ENCODE measurements around the gene ANAPC2. TPM values are rescaled to one million over a fixed set of nuclear protein-coding genes. Genes with fewer than 3 reads are reported as not detected.

Gene ANAPC2
- total RNA-seq, 2 experiments from 2014 or later = 144 to 149 TPM

- ChIA-PET POLR2A (no interaction called here), CTCF (interaction anchor here (1.1 kb wide), 1 partner anchor 9 kb away, joined by 3 read pairs; the partner anchor contains the start of gene RNF224)
- H3K27me3 Mint-ChIP-seq = no peaks in the 10 kb centered on the region
- H3K27ac Mint-ChIP-seq = no peak overlapping the region
- intact Hi-C loops (cut with DNase I, micrococcal nuclease) = no loop called here
- no peak overlapping the region for H3K27ac ChIP-seq (ENCODE audit: low read depth in 1 of 2, low read length in 2 of 2)
- ATAC-seq (ENCODE audit: poor library complexity) = no peak
- no peak for TF ChIP-seq CTCF (IDR thresholded peaks at IDR 0.05)
- H3K4me3 Mint-ChIP-seq = no peak overlapping the region
- H3K36me3 ChIP-seq (ENCODE audit: insufficient read depth, low read length) = peaks cover 6% of the 10 kb centered on the region
- H3K4me1 Mint-ChIP-seq (ENCODE audit: low read depth) = peaks cover 5% of the 10 kb centered on the region
- H3K27me3 ChIP-seq (ENCODE audit: control insufficient read depth in 1 of 2, insufficient read depth in 2 of 2, low read length in 2 of 2) = no peaks in the 10 kb centered on the region
- H3K4me1 ChIP-seq (ENCODE audit: insufficient read depth, low read length) = peaks cover 15% of the 10 kb centered on the region
- H3K9me3 Mint-ChIP-seq = no peaks in the 10 kb centered on the region
- H3K36me3 Mint-ChIP-seq (ENCODE audit: low read depth) = no peaks in the 10 kb centered on the region
- H3K9me3 ChIP-seq (ENCODE audit: control insufficient read depth in 1 of 2, insufficient read depth in 1 of 2, low read length in 2 of 2) = no peaks in the 10 kb centered on the region
- no peak overlapping the region for H3K4me3 ChIP-seq (ENCODE audit: low read length)
- no peak for DNase-seq
Observed at GRCh38 chr9:137218212-137218753, 29.9 kb upstream of the ANAPC2 start.

- Histone ChIP-seq H3K4me3 (ENCODE audit: low read length) (no peak overlapping the region), H3K9me3 (ENCODE audit: control insufficient read depth in 1 of 2, insufficient read depth in 1 of 2, low read length in 2 of 2) (no peaks in the 10 kb centered on the region), H3K27me3 (ENCODE audit: control insufficient read depth in 1 of 2, insufficient read depth in 2 of 2, low read length in 2 of 2) (no peaks in the 10 kb centered on the region), H3K4me1 (ENCODE audit: insufficient read depth, low read length) (peaks cover 8% of the 10 kb centered on the region), H3K36me3 (ENCODE audit: insufficient read depth, low read length) (peaks cover 6% of the 10 kb centered on the region), H3K27ac (ENCODE audit: low read depth in 1 of 2, low read length in 2 of 2) (no peak overlapping the region)
- Mint-ChIP-seq H3K27ac (no peak overlapping the region), H3K9me3 (no peaks in the 10 kb centered on the region), H3K4me1 (ENCODE audit: low read depth) (no peaks in the 10 kb centered on the region), H3K36me3 (ENCODE audit: low read depth) (no peaks in the 10 kb centered on the region), H3K27me3 (no peaks in the 10 kb centered on the region), H3K4me3 (peak overlapping the region; percentile 30)
- DNase-seq (peak in 1 of 14 experiments; percentile 32), ATAC-seq (ENCODE audit: poor library complexity) (no peak)
- POLR2A ChIA-PET = no interaction called here
- intact Hi-C loops (cut with DNase I, micrococcal nuclease) = no loop called here
- TF ChIP-seq CTCF (IDR thresholded peaks at IDR 0.05) = no peak
- CTCF ChIA-PET = no interaction called here
Observed at GRCh38 chr9:137217276-137218211, 29.2 kb upstream of the ANAPC2 start.

GRCh38 chr9:137216188-137216965 is 28.0 kb upstream of the ANAPC2 start:
- Mint-ChIP-seq H3K27me3 (no peaks in the 10 kb centered on the region), H3K4me1 (ENCODE audit: low read depth) (no peaks in the 10 kb centered on the region), H3K27ac (no peak overlapping the region), H3K9me3 (no peaks in the 10 kb centered on the region), H3K4me3 (no peak overlapping the region), H3K36me3 (ENCODE audit: low read depth) (no peaks in the 10 kb centered on the region)
- H3K27me3 ChIP-seq (ENCODE audit: control insufficient read depth in 1 of 2, insufficient read depth in 2 of 2, low read length in 2 of 2) = no peaks in the 10 kb centered on the region
- ChIA-PET CTCF (no interaction called here), POLR2A (interaction anchor here (1.0 kb wide), 1 partner anchor 12 kb away, joined by 3 read pairs; no protein-coding TSS in a partner anchor)
- DNase-seq (no peak), ATAC-seq (ENCODE audit: poor library complexity) (no peak)
- H3K9me3 ChIP-seq (ENCODE audit: control insufficient read depth in 1 of 2, insufficient read depth in 1 of 2, low read length in 2 of 2) = no peaks in the 10 kb centered on the region
- peaks cover 6% of the 10 kb centered on the region for H3K36me3 ChIP-seq (ENCODE audit: insufficient read depth, low read length)
- TF ChIP-seq CTCF (IDR thresholded peaks at IDR 0.05) = no peak
- no peak overlapping the region for H3K27ac ChIP-seq (ENCODE audit: low read depth in 1 of 2, low read length in 2 of 2)
- intact Hi-C loops (cut with DNase I, micrococcal nuclease) = no loop called here
- H3K4me3 ChIP-seq (ENCODE audit: low read length) = no peak overlapping the region
- peaks cover under 1% of the 10 kb centered on the region for H3K4me1 ChIP-seq (ENCODE audit: insufficient read depth, low read length)

All from CD4-positive, alpha-beta T cell (primary cell).